ENCODE data around the gene TENM3.

- no peak for TF ChIP-seq ZFP3 (CRISPR knock-in tag; IDR thresholded peaks at IDR 0.05)
- no peak for TF ChIP-seq CREB5 (CRISPR knock-in tag; IDR thresholded peaks at IDR 0.05; ENCODE audit: low read depth)
- no peak for TF ChIP-seq TSHZ2 (CRISPR knock-in tag; IDR thresholded peaks at IDR 0.05)
- no peak for TF ChIP-seq CSDC2 (CRISPR knock-in tag; IDR thresholded peaks at IDR 0.05)
- TF ChIP-seq OSR1 (CRISPR knock-in tag; IDR thresholded peaks at IDR 0.05), result no peak
- no peak for TF ChIP-seq BACH2 (CRISPR knock-in tag; IDR thresholded peaks at IDR 0.05; ENCODE audit: borderline replicate concordance)
- TF ChIP-seq PATZ1 (CRISPR knock-in tag; IDR thresholded peaks at IDR 0.05; ENCODE audit: borderline replicate concordance), result no peak
- TF ChIP-seq ESRRG (CRISPR knock-in tag; IDR thresholded peaks at IDR 0.05), result no peak
Measured at GRCh38 chr4:182404376-182404775, 161.2 kb downstream of the TENM3 start.
